Memory B cell (primary cell): ENCODE measurements around the gene RXFP2.

Experiments used
- ATAC-seq: fragments of 150-1000 bp; cut with Tn5 transposase; 2 replicates; pipeline ENCODE4 v1.10.0; 2021; ENCODE audit warnings: low read depth, mild to moderate bottlenecking, moderate library complexity
- DNase-seq, 2 donors: peaks; one replicate each; pipeline ENCODE4 v3.0.0; 2022; ENCODE audit warnings: low spot score in 2 of 2
- H3K27ac Mint-ChIP-seq: one replicate; pipeline ENCODE4 v1.8.0; 2022; ENCODE audit warnings: mild to moderate bottlenecking, moderate library complexity, mixed read lengths
- H3K27me3 Mint-ChIP-seq: one replicate; pipeline ENCODE4 v1.8.0; 2022; ENCODE audit warnings: mixed read lengths
- H3K36me3 Mint-ChIP-seq: one replicate; pipeline ENCODE4 v1.8.0; 2022; ENCODE audit warnings: mild to moderate bottlenecking, mixed read lengths
- H3K4me1 Mint-ChIP-seq: one replicate; pipeline ENCODE4 v1.8.0; 2022; ENCODE audit warnings: mixed read lengths
- H3K4me3 Mint-ChIP-seq: one replicate; pipeline ENCODE4 v1.8.0; 2022; ENCODE audit warnings: mild to moderate bottlenecking, moderate library complexity, mixed read lengths
- H3K9me3 Mint-ChIP-seq: one replicate; pipeline ENCODE4 v1.8.0; 2022; ENCODE audit warnings: mixed read lengths

The RXFP2 gene

GRCh38 chr13:31739226-31739625, at the start of gene RXFP2:
TSS of gene RXFP2 (plus strand) at chr13:31739526. CDS start at chr13:31739613, 87 bp downstream.
- Mint-ChIP-seq H3K4me1 (peaks cover 2% of the 10 kb centered on the region), H3K9me3 (no peaks in the 10 kb centered on the region), H3K4me3 (no peak within 1 kb of the TSS), H3K27ac (no peak within 1 kb of the TSS), H3K27me3 (peaks cover 8% of the 10 kb centered on the region), H3K36me3 (no peaks in the 10 kb centered on the region)
- ATAC-seq (no peak), DNase-seq (no peak)

- H3K27ac Mint-ChIP-seq, result no peak overlapping the region
- peaks cover 10% of the 10 kb centered on the region for H3K9me3 Mint-ChIP-seq
- H3K27me3 Mint-ChIP-seq, result peaks cover 5% of the 10 kb centered on the region
- no peaks in the 10 kb centered on the region for H3K4me1 Mint-ChIP-seq
- no peak for DNase-seq
- no peak overlapping the region for H3K4me3 Mint-ChIP-seq
- no peaks in the 10 kb centered on the region for H3K36me3 Mint-ChIP-seq
- no peak for ATAC-seq
These were observed 42.0 kb upstream of the RXFP2 start for GRCh38 chr13:31697290-31697689.

GRCh38 chr13:31699650-31700049, 39.7 kb upstream of the RXFP2 start:
- Mint-ChIP-seq H3K4me1 (no peaks in the 10 kb centered on the region), H3K9me3 (peaks cover 8% of the 10 kb centered on the region), H3K27me3 (peaks cover 5% of the 10 kb centered on the region), H3K4me3 (no peak overlapping the region), H3K27ac (no peak overlapping the region), H3K36me3 (no peaks in the 10 kb centered on the region)
- no peak for ATAC-seq
- no peak for DNase-seq

- peaks cover 3% of the 10 kb centered on the region for H3K27me3 Mint-ChIP-seq
- H3K9me3 Mint-ChIP-seq, result peaks cover 2% of the 10 kb centered on the region
- H3K4me3 Mint-ChIP-seq, result no peak overlapping the region
- H3K36me3 Mint-ChIP-seq, result no peaks in the 10 kb centered on the region
- H3K27ac Mint-ChIP-seq, result no peak overlapping the region
- no peaks in the 10 kb centered on the region for H3K4me1 Mint-ChIP-seq
- no peak for DNase-seq
- ATAC-seq, result no peak
These were observed 35.5 kb upstream of the RXFP2 start for GRCh38 chr13:31703780-31704179.

GRCh38 chr13:31706105-31706504, 33.2 kb upstream of the RXFP2 start:
- Mint-ChIP-seq H3K27ac (no peak overlapping the region), H3K4me3 (no peak overlapping the region), H3K4me1 (no peaks in the 10 kb centered on the region), H3K9me3 (no peaks in the 10 kb centered on the region), H3K36me3 (no peaks in the 10 kb centered on the region), H3K27me3 (no peaks in the 10 kb centered on the region)
- ATAC-seq (no peak), DNase-seq (no peak)

- Mint-ChIP-seq H3K27me3 (peaks cover 10% of the 10 kb centered on the region), H3K4me1 (no peaks in the 10 kb centered on the region), H3K27ac (no peak overlapping the region), H3K4me3 (no peak overlapping the region), H3K9me3 (peaks cover 2% of the 10 kb centered on the region), H3K36me3 (no peaks in the 10 kb centered on the region)
- no peak for DNase-seq
- no peak for ATAC-seq
These were observed 21.7 kb upstream of the RXFP2 start for GRCh38 chr13:31717583-31717982.

- DNase-seq, result no peak
- ATAC-seq, result no peak
- Mint-ChIP-seq H3K36me3 (no peaks in the 10 kb centered on the region), H3K9me3 (peaks cover 2% of the 10 kb centered on the region), H3K27me3 (peaks cover 7% of the 10 kb centered on the region), H3K27ac (no peak overlapping the region), H3K4me1 (no peaks in the 10 kb centered on the region), H3K4me3 (no peak overlapping the region)
These were observed 20.1 kb upstream of the RXFP2 start for GRCh38 chr13:31719214-31719613.

- ATAC-seq (no peak), DNase-seq (no peak)
- no peaks in the 10 kb centered on the region for H3K4me1 Mint-ChIP-seq
- peaks cover 9% of the 10 kb centered on the region for H3K27me3 Mint-ChIP-seq
- H3K36me3 Mint-ChIP-seq, result no peaks in the 10 kb centered on the region
- no peak overlapping the region for H3K4me3 Mint-ChIP-seq
- H3K27ac Mint-ChIP-seq, result no peak overlapping the region
- H3K9me3 Mint-ChIP-seq, result peaks cover 1% of the 10 kb centered on the region
These were observed 16.7 kb upstream of the RXFP2 start for GRCh38 chr13:31722673-31723072.

GRCh38 chr13:31725841-31726240, 13.5 kb upstream of the RXFP2 start:
- no peak for DNase-seq
- no peak overlapping the region for H3K27ac Mint-ChIP-seq
- peaks cover 6% of the 10 kb centered on the region for H3K27me3 Mint-ChIP-seq
- no peak for ATAC-seq
- peaks cover 1% of the 10 kb centered on the region for H3K9me3 Mint-ChIP-seq
- no peaks in the 10 kb centered on the region for H3K36me3 Mint-ChIP-seq
- no peak overlapping the region for H3K4me3 Mint-ChIP-seq
- H3K4me1 Mint-ChIP-seq, result no peaks in the 10 kb centered on the region

GRCh38 chr13:31731921-31732320, 7.4 kb upstream of the RXFP2 start:
- peaks cover 4% of the 10 kb centered on the region for H3K4me1 Mint-ChIP-seq
- H3K9me3 Mint-ChIP-seq, result no peaks in the 10 kb centered on the region
- peaks cover 7% of the 10 kb centered on the region for H3K27me3 Mint-ChIP-seq
- H3K27ac Mint-ChIP-seq, result no peak overlapping the region
- H3K4me3 Mint-ChIP-seq, result no peak overlapping the region
- no peak for DNase-seq
- no peaks in the 10 kb centered on the region for H3K36me3 Mint-ChIP-seq
- ATAC-seq, result no peak

- H3K4me1 Mint-ChIP-seq, result peaks cover 4% of the 10 kb centered on the region
- H3K27ac Mint-ChIP-seq, result no peak overlapping the region
- ATAC-seq (no peak), DNase-seq (no peak)
- peaks cover 5% of the 10 kb centered on the region for H3K27me3 Mint-ChIP-seq
- no peaks in the 10 kb centered on the region for H3K36me3 Mint-ChIP-seq
- no peak overlapping the region for H3K4me3 Mint-ChIP-seq
- no peaks in the 10 kb centered on the region for H3K9me3 Mint-ChIP-seq
These were observed 6.3 kb upstream of the RXFP2 start for GRCh38 chr13:31733066-31733465.

- peaks cover 4% of the 10 kb centered on the region for H3K4me1 Mint-ChIP-seq
- H3K27ac Mint-ChIP-seq, result no peak overlapping the region
- DNase-seq, result no peak
- H3K36me3 Mint-ChIP-seq, result no peaks in the 10 kb centered on the region
- H3K9me3 Mint-ChIP-seq, result no peaks in the 10 kb centered on the region
- ATAC-seq, result no peak
- no peak overlapping the region for H3K4me3 Mint-ChIP-seq
- H3K27me3 Mint-ChIP-seq, result peaks cover 5% of the 10 kb centered on the region
These were observed 5.7 kb upstream of the RXFP2 start for GRCh38 chr13:31733647-31734046.

- ATAC-seq (peak; percentile 79), DNase-seq (peak; percentile 45 to 60)
- no peak overlapping the region for H3K27ac Mint-ChIP-seq
- peaks cover 11% of the 10 kb centered on the region for H3K27me3 Mint-ChIP-seq
- peaks cover 2% of the 10 kb centered on the region for H3K4me1 Mint-ChIP-seq
- H3K9me3 Mint-ChIP-seq, result no peaks in the 10 kb centered on the region
- no peak overlapping the region for H3K4me3 Mint-ChIP-seq
- no peaks in the 10 kb centered on the region for H3K36me3 Mint-ChIP-seq
These were observed 2.9 kb downstream of the RXFP2 start for GRCh38 chr13:31742097-31742734.

- no peak overlapping the region for H3K4me3 Mint-ChIP-seq
- H3K9me3 Mint-ChIP-seq, result no peaks in the 10 kb centered on the region
- ATAC-seq (no peak), DNase-seq (no peak)
- peaks cover 15% of the 10 kb centered on the region for H3K27me3 Mint-ChIP-seq
- peaks cover under 1% of the 10 kb centered on the region for H3K4me1 Mint-ChIP-seq
- H3K27ac Mint-ChIP-seq, result no peak overlapping the region
- no peaks in the 10 kb centered on the region for H3K36me3 Mint-ChIP-seq
These were observed 8.0 kb downstream of the RXFP2 start for GRCh38 chr13:31747291-31747690.

GRCh38 chr13:31747966-31748365, 8.6 kb downstream of the RXFP2 start:
- Mint-ChIP-seq H3K4me1 (no peaks in the 10 kb centered on the region), H3K27ac (no peak overlapping the region), H3K9me3 (no peaks in the 10 kb centered on the region), H3K27me3 (peaks cover 15% of the 10 kb centered on the region), H3K36me3 (no peaks in the 10 kb centered on the region), H3K4me3 (no peak overlapping the region)
- no peak for DNase-seq
- no peak for ATAC-seq
